ENCODE measurements around the gene CHRNA4.
"Not testable (repeated sequence)": the region's sequence is repeated elsewhere in the genome, so short reads cannot be mapped to it uniquely, and the experiment has no call there.

The CHRNA4 gene

GRCh38 chr20:63307538-63308217 lies 53.5 kb downstream of the CHRNA4 start:
- TF ChIP-seq CTCF (IDR thresholded peaks at IDR 0.05; ENCODE audit: extremely low read depth, insufficient read depth, missing control alignments): no peak
- in situ Hi-C loops (cut with MboI; ENCODE audit: low pct_unique_long_range_greater_than_20kb, low sequenced_read_pairs, unreplicated experiment): no loop called here
- DNase-seq (ENCODE audit: low spot score): no peak

GRCh38 chr20:63306673-63307537 lies 54.2 kb downstream of the CHRNA4 start:
- in situ Hi-C loops (cut with MboI; ENCODE audit: low pct_unique_long_range_greater_than_20kb, low sequenced_read_pairs, unreplicated experiment): no loop called here
- no peak for DNase-seq (ENCODE audit: low spot score)
- TF ChIP-seq CTCF (IDR thresholded peaks at IDR 0.05; ENCODE audit: extremely low read depth, insufficient read depth, missing control alignments): no peak

- in situ Hi-C loops (cut with MboI; ENCODE audit: low pct_unique_long_range_greater_than_20kb, low sequenced_read_pairs, unreplicated experiment); DNase-seq (ENCODE audit: low spot score): not testable (repeated sequence)
These were observed 55.0 kb downstream of the CHRNA4 start for GRCh38 chr20:63305933-63306672.

- in situ Hi-C loops (cut with MboI; ENCODE audit: low pct_unique_long_range_greater_than_20kb, low sequenced_read_pairs, unreplicated experiment): no loop called here
- TF ChIP-seq CTCF (IDR thresholded peaks at IDR 0.05; ENCODE audit: extremely low read depth, insufficient read depth, missing control alignments): no peak
- DNase-seq (ENCODE audit: low spot score): no peak
These were observed 55.8 kb downstream of the CHRNA4 start for GRCh38 chr20:63305393-63305792.

GRCh38 chr20:63303095-63303666 lies 58.0 kb downstream of the CHRNA4 start:
- DNase-seq (ENCODE audit: low spot score): no peak
- no peak for TF ChIP-seq CTCF (IDR thresholded peaks at IDR 0.05; ENCODE audit: extremely low read depth, insufficient read depth, missing control alignments)
- in situ Hi-C loops (cut with MboI; ENCODE audit: low pct_unique_long_range_greater_than_20kb, low sequenced_read_pairs, unreplicated experiment): no loop called here

GRCh38 chr20:63301671-63302070 lies 59.5 kb downstream of the CHRNA4 start:
- no peak for TF ChIP-seq CTCF (IDR thresholded peaks at IDR 0.05; ENCODE audit: extremely low read depth, insufficient read depth, missing control alignments)
- no peak for DNase-seq (ENCODE audit: low spot score)
- in situ Hi-C loops (cut with MboI; ENCODE audit: low pct_unique_long_range_greater_than_20kb, low sequenced_read_pairs, unreplicated experiment): no loop called here
